HepG2 (cell line): ENCODE results near the gene BCL2L2. TPM values are rescaled to one million over a fixed set of nuclear protein-coding genes. Genes with fewer than 3 reads are reported as not detected.
A peak's percentile ranks its signal among the peaks of the same experiment; 100 is the strongest.

ENCODE experiments used
- ARHGAP35 ChIP-seq: sonication (generic); formaldehyde crosslinking; IDR thresholded peaks from 2 replicates; pipeline ENCODE4 v1.9.0; 2022; ENCODE audit warnings: mild to moderate bottlenecking, inconsistent platforms, moderate library complexity, missing genetic modification reagents, borderline replicate concordance
- DPF2 ChIP-seq: sonication (generic); formaldehyde crosslinking; IDR thresholded peaks from 2 replicates; pipeline ENCODE4 v1.4.0; 2020; ENCODE audit warnings: mild to moderate bottlenecking, low read depth, missing genetic modification reagents, borderline replicate concordance
- HDAC1 ChIP-seq: sonication (generic); formaldehyde crosslinking; IDR thresholded peaks from 2 replicates; pipeline ENCODE4 v1.5.1; 2020; ENCODE audit warnings: mild to moderate bottlenecking, missing genetic modification reagents
- PAX8 ChIP-seq: sonication (generic); formaldehyde crosslinking; IDR thresholded peaks from 2 replicates; pipeline ENCODE4 v1.8.0; 2022; ENCODE audit warnings: mild to moderate bottlenecking, missing genetic modification reagents, borderline replicate concordance
- RBM22 ChIP-seq: fragments of 200-400 bp; formaldehyde crosslinking; optimal IDR thresholded peaks from 2 replicates; pipeline ENCODE3; 2017; ENCODE audit warnings: mild to moderate bottlenecking, low read length, moderate library complexity
- ZBTB40 ChIP-seq, 2 experiments: fragments of 450-650 bp in 1 of 2; sonication (generic) in 1 of 2; formaldehyde crosslinking in 1 of 2; IDR thresholded peaks; 2 replicates each; pipeline versions ENCODE4 v1.6.1 to v1.8.0; 2016 to 2022; ENCODE audit warnings: antibody characterized with exemption in 1 of 2, mild to moderate bottlenecking in 1 of 2, missing genetic modification reagents in 1 of 2
- ZNF431 ChIP-seq: sonication (generic); formaldehyde crosslinking; IDR thresholded peaks from 2 replicates; pipeline ENCODE4 v1.9.0; 2022; ENCODE audit warnings: missing genetic modification reagents, low read depth, mild to moderate bottlenecking, borderline replicate concordance
- ZNF878 ChIP-seq: sonication (generic); formaldehyde crosslinking; IDR thresholded peaks from 2 replicates; pipeline ENCODE4 v1.8.1; 2023; ENCODE audit warnings: mild to moderate bottlenecking, missing genetic modification reagents, moderate library complexity
- polyA plus RNA-seq, 8 experiments: library from polyadenylated mRNA; depleted of rRNA in 3 of 8; stranded (reverse) in 7 of 8; unstranded in 1 of 8; fragments of >200 nt; fragmentation: Illumina TruSeq in 4 of 8; extraction: Trizol in 4 of 8; gene quantifications; 2 replicates each; pipeline versions ENCODE4 v1.2.1 to v1.2.3, GENCODE V29; 2011 to 2016; ENCODE audit warnings: low read depth in 4 of 8, missing spikeins in 1 of 8, mixed read lengths in 1 of 8; ENCODE audit not compliant: insufficient read depth in 1 of 8
- total RNA-seq, 5 experiments: library from RNA; depleted of rRNA; stranded (reverse); fragments of >200 nt; fragmentation: Illumina TruSeq; extraction: Trizol; gene quantifications; 2 replicates each; pipeline ENCODE4 v1.2.3, GENCODE V29; 2016; ENCODE audit warnings: low read depth in 1 of 5
- TF ChIP-seq, protein P1 (sequence below): sonication (generic); formaldehyde crosslinking; IDR thresholded peaks from 2 replicates; pipeline ENCODE4 v1.4.0; 2020; ENCODE audit warnings: mild to moderate bottlenecking, missing genetic modification reagents

The BCL2L2 gene
- total and polyA plus RNA-seq, 2 of the 13 experiments (the other 11 are each of a cell fraction or from before 2014, with no cell fraction given): 28.1 to 49.8 TPM

- TF ChIP-seq, protein P1, sequence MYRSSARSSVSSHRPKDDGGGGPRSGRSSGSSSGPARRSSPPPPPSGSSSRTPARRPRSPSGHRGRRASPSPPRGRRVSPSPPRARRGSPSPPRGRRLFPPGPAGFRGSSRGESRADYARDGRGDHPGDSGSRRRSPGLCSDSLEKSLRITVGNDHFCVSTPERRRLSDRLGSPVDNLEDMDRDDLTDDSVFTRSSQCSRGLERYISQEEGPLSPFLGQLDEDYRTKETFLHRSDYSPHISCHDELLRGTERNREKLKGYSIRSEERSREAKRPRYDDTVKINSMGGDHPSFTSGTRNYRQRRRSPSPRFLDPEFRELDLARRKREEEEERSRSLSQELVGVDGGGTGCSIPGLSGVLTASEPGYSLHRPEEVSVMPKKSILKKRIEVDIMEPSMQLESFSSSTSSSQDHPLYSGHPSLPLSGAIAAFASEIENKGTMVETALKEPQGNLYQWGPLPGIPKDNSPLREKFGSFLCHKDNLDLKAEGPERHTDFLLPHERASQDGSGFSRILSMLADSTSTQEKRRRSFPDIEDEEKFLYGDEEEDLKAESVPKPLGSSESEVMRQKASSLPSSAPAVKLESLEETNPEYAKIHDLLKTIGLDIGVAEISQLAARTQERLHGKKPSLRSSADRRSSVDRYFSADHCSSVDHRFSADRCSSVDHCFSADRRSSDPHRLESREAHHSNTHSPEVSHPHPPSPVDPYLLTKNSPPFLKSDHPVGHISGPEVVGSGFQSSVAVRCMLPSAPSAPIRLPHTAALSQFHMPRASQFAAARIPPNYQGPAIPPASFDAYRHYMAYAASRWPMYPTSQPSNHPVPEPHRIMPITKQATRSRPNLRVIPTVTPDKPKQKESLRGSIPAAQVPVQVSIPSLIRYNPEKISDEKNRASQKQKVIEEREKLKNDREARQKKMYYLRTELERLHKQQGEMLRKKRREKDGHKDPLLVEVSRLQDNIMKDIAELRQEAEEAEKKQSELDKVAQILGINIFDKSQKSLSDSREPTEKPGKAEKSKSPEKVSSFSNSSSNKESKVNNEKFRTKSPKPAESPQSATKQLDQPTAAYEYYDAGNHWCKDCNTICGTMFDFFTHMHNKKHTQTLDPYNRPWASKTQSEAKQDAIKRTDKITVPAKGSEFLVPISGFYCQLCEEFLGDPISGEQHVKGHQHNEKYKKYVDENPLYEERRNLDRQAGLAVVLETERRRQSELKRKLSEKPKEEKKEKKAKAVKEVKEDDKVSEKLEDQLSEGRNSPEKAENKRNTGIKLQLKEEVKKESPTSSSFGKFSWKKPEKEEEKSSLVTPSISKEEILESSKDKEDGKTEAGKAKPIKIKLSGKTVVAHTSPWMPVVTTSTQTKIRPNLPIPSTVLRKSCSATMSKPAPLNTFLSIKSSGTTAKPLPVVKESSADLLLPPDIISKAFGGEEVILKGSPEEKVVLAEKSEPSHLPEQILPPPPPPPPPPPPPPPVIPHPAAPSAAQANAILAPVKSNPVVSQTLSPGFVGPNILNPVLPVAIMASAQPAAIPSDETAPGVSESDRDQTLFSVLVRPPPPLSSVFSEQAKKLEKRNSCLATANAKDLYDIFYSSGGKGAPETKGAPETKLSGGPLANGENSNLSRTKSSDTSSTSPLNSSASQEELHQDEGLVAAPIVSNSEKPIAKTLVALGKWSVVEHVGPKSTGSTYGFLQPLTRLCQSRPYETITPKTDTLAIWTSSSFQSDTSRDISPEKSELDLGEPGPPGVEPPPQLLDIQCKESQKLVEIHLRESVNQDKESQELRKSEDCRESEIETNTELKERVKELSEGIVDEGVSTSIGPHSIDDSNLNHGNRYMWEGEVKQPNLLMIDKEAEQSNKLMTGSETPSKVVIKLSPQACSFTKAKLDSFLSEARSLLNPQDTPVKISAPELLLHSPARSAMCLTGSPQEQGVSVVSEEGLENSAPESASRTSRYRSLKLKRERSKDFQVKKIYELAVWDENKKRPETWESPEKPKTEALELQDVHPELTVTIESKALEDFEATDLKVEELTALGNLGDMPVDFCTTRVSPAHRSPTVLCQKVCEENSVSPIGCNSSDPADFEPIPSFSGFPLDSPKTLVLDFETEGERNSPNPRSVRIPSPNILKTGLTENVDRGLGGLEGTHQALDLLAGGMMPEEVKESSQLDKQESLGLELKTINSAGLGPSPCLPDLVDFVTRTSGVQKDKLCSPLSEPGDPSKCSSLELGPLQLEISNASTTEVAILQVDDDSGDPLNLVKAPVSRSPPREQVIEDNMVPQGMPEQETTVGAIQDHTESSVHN (CRISPR knock-in tag): no peak
- TF ChIP-seq ARHGAP35: no peak
- TF ChIP-seq HDAC1 (CRISPR knock-in tag): no peak
- no peak for TF ChIP-seq PAX8 (CRISPR knock-in tag)
- TF ChIP-seq ZBTB40 (IDR thresholded peaks at IDR 0.05): no peak
- TF ChIP-seq ZBTB40 (CRISPR knock-in tag; IDR thresholded peaks at IDR 0.05): no peak
- TF ChIP-seq ZNF431 (CRISPR knock-in tag): no peak
- 0 out of 2 replicates have a peak, but pooled peaks have one; percentile 7 for TF ChIP-seq DPF2 (CRISPR knock-in tag)
- no peak for TF ChIP-seq ZNF878 (CRISPR knock-in tag)
- peak; percentile 70 for TF ChIP-seq RBM22
These were observed 13.3 kb downstream of the BCL2L2 start (continued) for GRCh38 chr14:23319746-23320583.
